Measurements from ENCODE around the gene KCNN3.

Gene KCNN3

GRCh38 chr1:154784416-154784815 lies 85.7 kb downstream of the KCNN3 start:
- H3K27ac ChIP-seq (ENCODE audit: low read depth, low read length) = no peak overlapping the region
- H3K27me3 ChIP-seq (ENCODE audit: insufficient read depth, low read length) = no peaks in the 10 kb centered on the region
- H3K36me3 ChIP-seq (ENCODE audit: insufficient read depth, low read length) = no peaks in the 10 kb centered on the region
- peaks cover 10% of the 10 kb centered on the region; the same call in 1 of the 2 replicates for H3K4me1 ChIP-seq (ENCODE audit: insufficient read depth, low read length)
- 92% methylated on average over 6 of the region's 6 CpGs for WGBS
- H3K9me3 ChIP-seq (ENCODE audit: insufficient read depth, low read depth, low read length) = no peaks in the 10 kb centered on the region
- H3K9ac ChIP-seq (ENCODE audit: low read depth, low read length) = no peak overlapping the region
- no peak overlapping the region for H3K4me3 ChIP-seq (ENCODE audit: low read length)

DNA sequence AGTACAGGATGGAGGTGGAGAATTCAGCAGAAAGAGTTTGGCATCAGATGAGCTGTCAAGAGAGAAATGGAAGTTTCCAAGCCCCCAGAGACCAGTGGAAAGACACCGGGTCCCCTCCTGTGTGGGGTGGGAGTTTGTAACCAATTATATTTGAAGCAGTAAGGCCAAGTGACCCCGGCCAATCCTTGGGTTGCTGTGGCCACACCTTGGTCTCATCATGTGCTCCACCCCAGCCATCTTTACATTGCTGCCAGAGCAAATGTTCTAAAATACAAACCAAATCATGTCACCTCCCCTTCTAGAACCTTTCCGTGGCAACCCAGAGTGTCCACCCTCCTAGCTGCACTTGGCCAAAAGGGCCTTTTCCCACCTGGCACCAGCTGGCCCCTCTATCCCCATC lies 86.1 kb downstream of the KCNN3 start:
- Histone ChIP-seq H3K27ac (ENCODE audit: low read depth, low read length) (no peak overlapping the region), H3K4me3 (ENCODE audit: low read length) (no peak overlapping the region), H3K27me3 (ENCODE audit: insufficient read depth, low read length) (no peaks in the 10 kb centered on the region), H3K9me3 (ENCODE audit: insufficient read depth, low read depth, low read length) (peaks cover 3% of the 10 kb centered on the region), H3K36me3 (ENCODE audit: insufficient read depth, low read length) (no peaks in the 10 kb centered on the region), H3K4me1 (ENCODE audit: insufficient read depth, low read length) (peaks cover 10% of the 10 kb centered on the region; the same call in 1 of the 2 replicates), H3K9ac (ENCODE audit: low read depth, low read length) (no peak overlapping the region)
- WGBS = 91% methylated on average over 3 of the region's 3 CpGs

DNA sequence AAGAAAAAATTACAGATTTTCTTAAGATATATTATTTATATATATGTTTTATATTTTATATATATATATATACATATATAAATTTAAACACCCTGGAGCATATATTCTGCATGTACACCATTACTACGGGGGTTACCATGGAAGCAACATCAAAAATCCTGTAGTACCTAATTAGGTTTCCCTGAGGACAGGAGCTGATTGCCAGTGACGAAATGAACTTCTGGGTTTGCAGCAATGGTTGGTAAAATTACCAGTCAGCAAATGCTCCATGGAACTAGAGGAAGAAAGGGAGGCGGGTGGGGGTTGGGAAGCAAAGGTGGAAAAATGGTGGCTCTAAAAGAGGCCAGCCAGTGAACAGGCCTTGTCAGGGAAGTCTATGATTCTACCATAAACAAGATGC lies 89.5 kb downstream of the KCNN3 start:
- H3K27ac ChIP-seq (ENCODE audit: low read depth, low read length) = no peak overlapping the region
- 0 out of 2 replicates have a peak, but pooled peaks cover 5% of the 10 kb centered on the region for H3K4me1 ChIP-seq (ENCODE audit: insufficient read depth, low read length)
- H3K9me3 ChIP-seq (ENCODE audit: insufficient read depth, low read depth, low read length) = peaks cover 6% of the 10 kb centered on the region
- H3K4me3 ChIP-seq (ENCODE audit: low read length) = no peak overlapping the region
- no peaks in the 10 kb centered on the region for H3K36me3 ChIP-seq (ENCODE audit: insufficient read depth, low read length)
- WGBS = 93% methylated on average over 3 of the region's 3 CpGs
- H3K27me3 ChIP-seq (ENCODE audit: insufficient read depth, low read length) = no peaks in the 10 kb centered on the region
- H3K9ac ChIP-seq (ENCODE audit: low read depth, low read length) = no peak overlapping the region

DNA sequence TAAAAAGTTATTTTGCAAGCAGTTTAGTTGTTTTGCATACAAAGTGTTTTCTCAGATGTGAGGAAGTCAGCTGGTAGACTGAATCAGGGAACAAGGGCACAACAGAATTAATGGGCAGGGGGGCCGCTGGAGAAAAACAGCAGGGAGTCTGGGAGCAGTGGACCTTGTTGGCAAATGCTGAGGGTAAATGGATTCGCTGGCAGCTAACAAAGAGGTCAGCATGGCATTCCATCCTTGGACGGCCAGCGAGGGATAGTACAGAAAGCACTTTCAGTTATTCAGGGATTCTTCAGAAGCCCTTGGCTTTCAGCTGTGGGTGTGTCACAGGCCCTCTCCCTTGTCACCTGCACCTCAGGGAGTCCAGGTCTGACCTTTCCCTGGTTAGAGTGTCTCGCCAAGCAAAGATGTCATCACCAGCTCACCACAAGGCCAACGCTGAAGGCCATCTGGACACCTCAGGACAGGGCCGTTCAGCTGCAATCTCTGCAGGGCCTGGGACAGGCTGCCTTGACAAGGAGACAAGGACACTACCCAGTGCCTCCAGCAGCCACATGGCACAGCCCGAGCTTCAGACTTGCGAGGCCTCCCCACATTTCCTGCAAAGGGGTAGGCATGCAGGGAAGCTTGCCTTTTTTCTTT lies 90.4 kb downstream of the KCNN3 start:
- Histone ChIP-seq H3K27me3 (ENCODE audit: insufficient read depth, low read length) (no peaks in the 10 kb centered on the region), H3K36me3 (ENCODE audit: insufficient read depth, low read length) (no peaks in the 10 kb centered on the region)
- WGBS = 92% methylated on average over 9 of the region's 9 CpGs

GRCh38 chr1:154778944-154779343 lies 91.1 kb downstream of the KCNN3 start:
- no peaks in the 10 kb centered on the region for H3K27me3 ChIP-seq (ENCODE audit: insufficient read depth, low read length)
- 94% methylated on average over 2 of the region's 3 CpGs for WGBS
- H3K9ac ChIP-seq (ENCODE audit: low read depth, low read length) = no peak overlapping the region
- H3K36me3 ChIP-seq (ENCODE audit: insufficient read depth, low read length) = no peaks in the 10 kb centered on the region
- H3K4me1 ChIP-seq (ENCODE audit: insufficient read depth, low read length) = no peaks in the 10 kb centered on the region
- peaks cover 6% of the 10 kb centered on the region for H3K9me3 ChIP-seq (ENCODE audit: insufficient read depth, low read depth, low read length)
- H3K27ac ChIP-seq (ENCODE audit: low read depth, low read length) = no peak overlapping the region
- H3K4me3 ChIP-seq (ENCODE audit: low read length) = no peak overlapping the region

More for the DNA sequence above, 90.4 kb downstream of the KCNN3 start:
- Histone ChIP-seq H3K9ac (ENCODE audit: low read depth, low read length) (no peak overlapping the region), H3K4me3 (ENCODE audit: low read length) (no peak overlapping the region), H3K27ac (ENCODE audit: low read depth, low read length) (no peak overlapping the region), H3K4me1 (ENCODE audit: insufficient read depth, low read length) (no peaks in the 10 kb centered on the region), H3K9me3 (ENCODE audit: insufficient read depth, low read depth, low read length) (peaks cover 6% of the 10 kb centered on the region)

DNA sequence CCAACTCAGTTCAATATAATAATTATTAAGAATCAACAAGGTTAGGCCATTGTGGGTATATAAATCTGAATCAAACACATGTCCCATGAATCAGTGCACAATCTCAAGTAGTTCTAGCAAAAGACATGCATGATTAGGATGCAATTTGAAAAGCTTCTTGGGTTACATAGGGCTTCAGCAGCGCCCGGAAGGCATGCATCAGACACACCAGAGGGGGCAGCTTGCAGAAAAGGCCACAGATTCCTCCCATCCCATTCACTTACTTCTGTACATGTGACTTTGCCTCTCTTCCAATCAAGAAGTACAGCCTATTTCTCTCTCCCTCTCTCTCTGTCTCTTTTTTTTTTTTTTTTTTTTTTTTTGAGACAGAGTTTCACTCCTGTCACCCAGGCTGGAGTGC lies 91.8 kb downstream of the KCNN3 start:
- no peak overlapping the region for H3K27ac ChIP-seq (ENCODE audit: low read depth, low read length)
- WGBS = 95% methylated on average over 2 of the region's 2 CpGs
- H3K36me3 ChIP-seq (ENCODE audit: insufficient read depth, low read length) = no peaks in the 10 kb centered on the region
- H3K4me3 ChIP-seq (ENCODE audit: low read length) = no peak overlapping the region
- no peak overlapping the region for H3K9ac ChIP-seq (ENCODE audit: low read depth, low read length)
- no peaks in the 10 kb centered on the region for H3K27me3 ChIP-seq (ENCODE audit: insufficient read depth, low read length)
- H3K4me1 ChIP-seq (ENCODE audit: insufficient read depth, low read length) = no peaks in the 10 kb centered on the region
- H3K9me3 ChIP-seq (ENCODE audit: insufficient read depth, low read depth, low read length) = peaks cover 6% of the 10 kb centered on the region

GRCh38 chr1:154777781-154778180 lies 92.3 kb downstream of the KCNN3 start:
- no peak overlapping the region for H3K4me3 ChIP-seq (ENCODE audit: low read length)
- H3K36me3 ChIP-seq (ENCODE audit: insufficient read depth, low read length) = no peaks in the 10 kb centered on the region
- H3K9me3 ChIP-seq (ENCODE audit: insufficient read depth, low read depth, low read length) = peaks cover 6% of the 10 kb centered on the region
- no peak overlapping the region for H3K9ac ChIP-seq (ENCODE audit: low read depth, low read length)
- H3K27me3 ChIP-seq (ENCODE audit: insufficient read depth, low read length) = no peaks in the 10 kb centered on the region
- peaks cover 4% of the 10 kb centered on the region; the same call in 1 of the 2 replicates for H3K4me1 ChIP-seq (ENCODE audit: insufficient read depth, low read length)
- WGBS = 88% methylated on average over 5 of the region's 5 CpGs
- no peak overlapping the region for H3K27ac ChIP-seq (ENCODE audit: low read depth, low read length)

- Histone ChIP-seq H3K27me3 (ENCODE audit: insufficient read depth, low read length) (no peaks in the 10 kb centered on the region), H3K9ac (ENCODE audit: low read depth, low read length) (no peak overlapping the region)
- WGBS = 96% methylated on average over 5 of the region's 5 CpGs
Observed at GRCh38 chr1:154777154-154777553, 92.9 kb downstream of the KCNN3 start.

GRCh38 chr1:154775621-154776605 lies 94.2 kb downstream of the KCNN3 start:
- Histone ChIP-seq H3K36me3 (ENCODE audit: insufficient read depth, low read length) (no peaks in the 10 kb centered on the region), H3K9ac (ENCODE audit: low read depth, low read length) (no peak overlapping the region), H3K27me3 (ENCODE audit: insufficient read depth, low read length) (no peaks in the 10 kb centered on the region), H3K4me3 (ENCODE audit: low read length) (no peak overlapping the region), H3K9me3 (ENCODE audit: insufficient read depth, low read depth, low read length) (peaks cover 6% of the 10 kb centered on the region), H3K4me1 (ENCODE audit: insufficient read depth, low read length) (peaks cover 14% of the 10 kb centered on the region), H3K27ac (ENCODE audit: low read depth, low read length) (no peak overlapping the region)
- 91% methylated on average over 17 of the region's 17 CpGs for WGBS

More at GRCh38 chr1:154777154-154777553, 92.9 kb downstream of the KCNN3 start:
- no peak overlapping the region for H3K4me3 ChIP-seq (ENCODE audit: low read length)
- H3K4me1 ChIP-seq (ENCODE audit: insufficient read depth, low read length) = peaks cover 10% of the 10 kb centered on the region
- no peak overlapping the region for H3K27ac ChIP-seq (ENCODE audit: low read depth, low read length)
- H3K36me3 ChIP-seq (ENCODE audit: insufficient read depth, low read length) = no peaks in the 10 kb centered on the region
- peaks cover 6% of the 10 kb centered on the region for H3K9me3 ChIP-seq (ENCODE audit: insufficient read depth, low read depth, low read length)

GRCh38 chr1:154774175-154774855 lies 95.8 kb downstream of the KCNN3 start:
- WGBS = 84% methylated on average over 7 of the region's 7 CpGs
- no peak overlapping the region for H3K9ac ChIP-seq (ENCODE audit: low read depth, low read length)
- no peaks in the 10 kb centered on the region for H3K27me3 ChIP-seq (ENCODE audit: insufficient read depth, low read length)
- no peak overlapping the region for H3K4me3 ChIP-seq (ENCODE audit: low read length)
- peaks cover 6% of the 10 kb centered on the region for H3K9me3 ChIP-seq (ENCODE audit: insufficient read depth, low read depth, low read length)
- H3K27ac ChIP-seq (ENCODE audit: low read depth, low read length) = no peak overlapping the region
- no peaks in the 10 kb centered on the region for H3K36me3 ChIP-seq (ENCODE audit: insufficient read depth, low read length)
- peaks cover 14% of the 10 kb centered on the region for H3K4me1 ChIP-seq (ENCODE audit: insufficient read depth, low read length)

GRCh38 chr1:154773551-154773950 lies 96.5 kb downstream of the KCNN3 start:
- Histone ChIP-seq H3K9me3 (ENCODE audit: insufficient read depth, low read depth, low read length) (no peaks in the 10 kb centered on the region), H3K36me3 (ENCODE audit: insufficient read depth, low read length) (no peaks in the 10 kb centered on the region), H3K4me1 (ENCODE audit: insufficient read depth, low read length) (peaks cover 14% of the 10 kb centered on the region), H3K27ac (ENCODE audit: low read depth, low read length) (no peak overlapping the region), H3K27me3 (ENCODE audit: insufficient read depth, low read length) (no peaks in the 10 kb centered on the region), H3K4me3 (ENCODE audit: low read length) (no peak overlapping the region), H3K9ac (ENCODE audit: low read depth, low read length) (no peak overlapping the region)
- 96% methylated on average over 2 of the region's 2 CpGs for WGBS

Measured in HUES64 (cell line).